ENCODE results near the gene ZC3H15. TPM values are rescaled to one million over a fixed set of nuclear protein-coding genes. Genes with fewer than 3 reads are reported as not detected.
"Not testable (repeated sequence)": the region's sequence is repeated elsewhere in the genome, so short reads cannot be mapped to it uniquely, and the experiment has no call there.

The ZC3H15 gene
- total RNA-seq, result 44.3 TPM

DNA sequence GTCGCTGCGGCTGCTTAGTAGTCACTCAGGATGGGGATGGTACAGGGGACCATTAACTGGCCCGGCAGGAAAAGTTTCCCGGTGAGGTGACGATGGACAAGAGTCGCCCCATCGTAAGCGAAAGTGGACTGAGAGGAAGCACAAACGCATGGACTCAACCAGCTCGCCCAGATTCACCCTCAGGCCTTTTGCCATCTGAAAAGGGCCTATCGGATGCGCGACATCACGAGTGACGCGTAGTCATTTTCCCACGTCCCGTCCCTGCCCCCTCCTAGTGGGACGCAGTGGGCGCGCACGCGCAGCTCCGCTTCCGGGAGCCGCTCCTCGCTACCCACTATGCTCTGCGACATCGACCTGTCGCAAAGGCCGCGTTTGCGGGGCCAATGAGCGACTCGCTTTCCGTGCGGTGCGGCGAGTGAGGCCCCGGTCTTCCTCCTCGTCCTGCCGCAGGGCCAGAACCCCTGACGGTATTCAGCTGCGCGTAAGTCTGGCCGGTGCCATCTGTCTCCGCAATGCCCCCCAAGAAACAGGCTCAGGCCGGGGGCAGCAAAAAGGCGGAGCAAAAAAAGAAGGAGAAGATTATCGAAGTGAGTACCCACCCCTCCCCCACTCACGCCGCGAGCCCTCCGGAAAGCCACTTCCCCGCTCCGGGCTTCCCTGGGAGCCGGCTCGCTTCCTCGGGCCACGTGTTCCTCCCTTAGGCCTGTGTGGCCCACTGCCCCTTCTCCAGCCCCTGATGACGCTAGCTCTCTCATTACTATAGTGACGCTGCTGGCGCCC is at the start of gene ZC3H15:
ZC3H15 (plus strand) TSS at position 390 of the 780 bp plus-strand sequence; CDS start at position 513, 123 bp downstream.
- DNase-seq (ENCODE audit: low spot score), result peak; percentile 98

DNA sequence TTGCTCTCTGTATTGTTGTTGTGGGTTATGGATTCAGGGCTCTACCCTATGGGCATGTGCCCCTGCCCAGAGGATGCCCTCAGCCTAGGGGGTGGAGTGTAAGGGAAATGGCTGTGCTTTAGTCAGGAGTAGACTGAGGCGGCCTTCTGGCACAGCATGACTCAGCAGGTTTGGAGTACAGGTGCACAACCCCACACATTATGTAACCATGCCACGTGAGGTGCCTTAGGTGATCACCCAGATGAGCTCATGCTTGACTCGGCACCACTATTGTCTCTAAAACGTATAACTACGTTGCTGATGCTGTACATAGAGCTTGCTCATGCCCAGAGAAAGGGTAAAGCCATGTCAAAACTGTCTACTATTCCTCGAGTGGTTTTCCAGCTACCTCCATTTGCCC is 48.3 kb upstream of the ZC3H15 start:
- DNase-seq (ENCODE audit: low spot score), result no peak

DNA sequence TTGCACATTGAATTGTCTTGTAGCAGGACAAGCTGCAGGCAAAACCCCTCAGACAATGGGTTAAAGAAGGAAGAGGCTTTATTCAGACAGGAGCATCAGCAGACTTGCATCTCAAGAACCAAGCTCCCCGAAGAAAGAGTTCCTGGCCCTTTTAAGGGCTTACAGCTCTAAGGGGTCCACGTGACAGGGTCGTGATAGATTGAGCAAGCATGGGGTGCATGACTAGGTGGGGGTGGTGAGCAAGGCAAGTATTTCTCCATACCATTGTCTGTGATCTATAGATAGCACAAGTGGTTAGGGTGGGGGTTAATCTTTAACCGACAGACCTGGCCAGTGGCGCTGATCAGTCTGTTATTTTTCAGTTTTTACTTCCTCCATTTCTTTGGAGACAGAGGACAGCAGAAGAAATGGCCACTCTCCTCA is 46.4 kb upstream of the ZC3H15 start:
- DNase-seq (ENCODE audit: low spot score), result peak; percentile 23

DNA sequence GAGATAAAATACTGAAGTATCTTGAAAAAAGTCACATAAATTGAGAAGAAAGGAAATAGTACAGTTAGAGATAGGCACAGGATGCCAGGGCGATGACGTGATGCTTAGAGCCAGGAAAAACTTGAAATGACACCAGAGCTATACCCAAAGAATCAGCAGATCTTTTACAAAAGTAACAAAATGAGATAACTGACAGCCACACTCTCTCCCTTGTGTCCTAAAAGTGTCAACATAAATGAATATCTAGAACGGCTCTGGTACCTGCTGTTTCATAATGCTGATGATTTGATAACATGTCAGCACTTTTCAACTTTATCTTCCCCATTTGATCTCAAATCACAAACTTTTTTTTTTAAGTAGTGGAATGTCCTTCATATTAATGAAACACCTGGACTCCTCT is 45.6 kb upstream of the ZC3H15 start:
- no peak for DNase-seq (ENCODE audit: low spot score)

DNA sequence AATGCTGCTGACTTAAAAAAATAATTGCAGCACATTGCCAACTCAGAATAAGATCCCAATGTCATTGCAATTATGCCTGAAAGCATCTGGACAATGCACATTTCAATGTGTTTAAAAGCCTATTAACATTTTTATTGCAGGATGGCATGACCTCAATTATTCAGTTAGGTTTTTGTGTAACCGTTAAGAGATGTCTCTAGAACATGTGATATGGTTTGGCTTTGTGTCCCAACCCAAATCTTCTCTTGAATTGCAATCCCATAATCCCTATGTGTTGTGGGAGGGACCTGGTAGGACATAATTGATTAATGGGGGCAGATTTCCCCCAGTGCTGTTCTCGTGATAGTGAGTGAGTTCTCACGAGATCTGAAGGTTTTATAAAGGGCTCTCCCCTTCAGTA is 43.2 kb upstream of the ZC3H15 start:
- no peak for DNase-seq (ENCODE audit: low spot score)

DNA sequence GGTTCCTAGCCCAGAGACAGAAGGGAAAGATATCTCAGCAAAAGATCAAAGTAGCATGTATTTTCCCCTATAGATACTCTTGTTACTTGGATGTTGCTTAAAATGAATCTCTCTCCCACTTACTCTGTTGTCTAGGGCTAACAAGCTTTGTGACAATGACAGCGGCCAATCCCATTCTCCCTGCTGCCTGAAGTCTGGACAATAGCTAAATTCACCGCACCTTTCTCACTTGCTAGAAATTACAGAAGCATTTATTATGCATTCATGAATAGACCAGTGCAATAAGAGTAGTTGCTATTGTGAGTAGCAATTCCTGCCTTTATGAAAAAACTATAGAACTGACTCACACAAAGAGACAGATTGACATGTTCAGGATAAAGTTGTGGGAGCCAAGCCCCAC is 42.2 kb upstream of the ZC3H15 start:
- no peak for DNase-seq (ENCODE audit: low spot score)

DNA sequence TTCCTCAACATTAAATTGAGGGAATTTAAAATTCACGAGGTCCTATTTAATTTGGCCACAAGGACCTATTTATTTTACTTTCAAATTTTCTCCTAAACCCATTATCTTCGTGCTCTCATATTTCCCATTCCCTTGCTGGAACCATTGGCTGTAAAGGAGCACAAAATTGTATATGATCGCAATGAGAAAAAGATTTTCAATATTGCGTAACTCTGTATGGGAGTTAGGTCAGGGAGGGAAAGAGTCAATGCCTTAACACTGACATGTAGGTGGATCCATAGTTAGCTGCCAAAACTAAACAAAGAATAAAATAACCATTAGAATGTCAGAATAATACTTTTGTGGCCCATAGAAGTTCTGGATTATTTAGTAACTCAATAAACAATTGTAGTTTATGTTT is 40.6 kb upstream of the ZC3H15 start:
- DNase-seq (ENCODE audit: low spot score), result no peak

DNA sequence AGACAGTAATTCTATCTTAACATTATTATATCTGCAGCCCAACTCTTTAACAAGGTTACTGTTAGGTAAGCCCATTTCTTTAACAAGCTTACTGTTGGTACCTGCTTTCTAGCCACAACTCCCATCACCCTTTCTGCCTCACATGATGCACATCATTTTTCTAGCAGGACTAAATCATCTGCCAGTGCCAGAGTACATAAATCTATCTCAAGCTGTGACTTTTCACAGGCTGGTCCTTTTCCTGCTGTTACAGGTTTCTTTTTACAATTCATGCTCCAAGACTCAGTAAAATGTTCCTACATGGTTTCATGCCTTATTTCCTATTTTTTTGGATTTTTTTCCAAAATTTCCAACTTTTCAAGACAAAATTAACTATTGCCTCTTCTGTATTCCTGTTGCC is 30.4 kb upstream of the ZC3H15 start:
- no peak for DNase-seq (ENCODE audit: low spot score)

DNA sequence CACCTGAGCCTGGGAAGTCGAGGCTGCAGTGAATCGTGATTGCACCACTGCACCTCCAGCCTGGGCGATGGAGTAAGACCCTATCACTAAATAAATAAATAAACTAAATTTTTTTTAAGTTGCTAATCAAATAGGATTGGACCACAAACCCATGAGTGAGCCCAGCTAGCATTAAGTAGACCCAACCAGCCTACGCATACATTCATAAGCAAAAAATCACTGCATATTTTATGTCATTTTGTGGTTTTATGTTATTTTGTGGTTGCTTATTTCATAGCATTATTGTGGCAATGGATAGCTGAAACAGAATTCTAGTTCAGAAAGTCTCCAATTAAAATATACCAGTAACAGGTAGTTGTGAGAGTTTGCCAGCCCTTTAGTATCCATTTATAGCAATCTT is 29.1 kb upstream of the ZC3H15 start:
- DNase-seq (ENCODE audit: low spot score), result no peak

DNA sequence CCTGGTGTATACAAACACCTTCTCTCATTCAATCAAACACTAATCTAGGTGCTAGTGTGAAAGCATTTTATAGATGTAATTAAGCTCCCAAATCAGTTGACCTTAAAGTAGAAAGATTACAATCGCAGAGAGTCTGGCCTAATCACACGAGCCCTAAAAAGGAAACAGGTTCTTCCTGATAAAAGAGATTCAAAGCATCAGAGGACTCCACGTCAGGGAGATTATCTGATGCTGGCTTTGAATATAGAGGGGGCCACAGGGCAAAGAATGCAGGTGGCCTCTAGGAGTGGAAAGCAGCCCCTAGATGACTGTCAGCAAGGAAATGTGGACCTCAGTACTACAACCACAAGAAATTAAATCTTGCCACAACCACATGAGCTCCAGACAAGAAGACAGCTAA is 28.2 kb upstream of the ZC3H15 start:
- DNase-seq (ENCODE audit: low spot score), result no peak

DNA sequence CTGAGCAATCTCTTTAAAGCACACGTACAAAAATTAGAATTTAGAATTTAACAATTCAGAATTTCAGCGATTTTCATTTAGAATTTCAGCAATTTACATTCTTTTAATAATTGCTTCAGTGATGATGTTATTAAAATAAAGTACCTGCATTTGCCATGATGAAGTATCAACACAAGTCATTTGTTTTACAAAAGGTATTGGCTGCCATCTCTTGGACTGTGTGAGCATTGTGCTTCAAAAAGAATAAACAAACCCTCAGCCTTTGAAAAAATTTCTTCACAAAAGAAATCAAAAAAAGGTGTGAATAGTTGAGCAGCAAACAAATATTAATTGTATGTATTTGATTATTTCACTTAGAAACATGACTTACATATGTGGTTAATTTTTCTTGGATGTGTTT is 27.1 kb upstream of the ZC3H15 start:
- no peak for DNase-seq (ENCODE audit: low spot score)

DNA sequence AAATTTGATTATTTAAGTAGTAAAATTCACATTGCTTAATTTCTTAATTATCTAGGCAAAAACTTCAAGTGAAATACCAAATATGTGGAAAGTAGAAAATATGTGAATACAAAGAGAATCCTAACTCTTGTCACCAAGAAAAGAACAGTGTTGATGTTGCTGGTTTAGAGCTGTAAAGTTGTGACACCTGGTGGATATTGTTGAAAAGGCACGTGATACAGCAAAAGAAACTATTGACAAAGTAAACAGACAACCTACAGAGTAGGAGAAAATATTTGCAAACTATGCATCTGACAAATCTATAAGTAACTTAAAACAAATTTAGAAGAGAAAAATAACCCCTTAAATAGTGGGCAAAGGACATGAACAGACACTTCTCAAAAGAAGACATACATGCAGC is 25.6 kb upstream of the ZC3H15 start:
- no peak for DNase-seq (ENCODE audit: low spot score)

DNA sequence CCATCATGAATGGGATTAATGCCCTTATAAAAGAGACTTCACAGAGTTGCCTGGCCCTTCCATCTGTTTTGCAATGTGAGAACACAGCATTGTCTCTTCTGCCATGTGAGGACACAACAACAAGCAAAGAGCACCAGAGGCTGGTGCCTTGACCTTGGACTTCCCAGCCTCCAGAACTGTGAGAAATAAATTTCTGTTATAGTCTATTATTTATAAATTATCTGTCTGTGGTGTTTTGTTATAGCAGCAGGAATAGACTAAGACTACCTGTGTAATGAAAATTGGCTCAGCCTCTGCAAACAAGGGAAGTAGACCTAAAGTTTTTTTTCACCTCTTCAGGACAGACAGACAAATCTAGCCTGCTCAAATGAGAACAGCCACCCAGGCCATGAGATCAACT is 19.3 kb upstream of the ZC3H15 start:
- no peak for DNase-seq (ENCODE audit: low spot score)

DNA sequence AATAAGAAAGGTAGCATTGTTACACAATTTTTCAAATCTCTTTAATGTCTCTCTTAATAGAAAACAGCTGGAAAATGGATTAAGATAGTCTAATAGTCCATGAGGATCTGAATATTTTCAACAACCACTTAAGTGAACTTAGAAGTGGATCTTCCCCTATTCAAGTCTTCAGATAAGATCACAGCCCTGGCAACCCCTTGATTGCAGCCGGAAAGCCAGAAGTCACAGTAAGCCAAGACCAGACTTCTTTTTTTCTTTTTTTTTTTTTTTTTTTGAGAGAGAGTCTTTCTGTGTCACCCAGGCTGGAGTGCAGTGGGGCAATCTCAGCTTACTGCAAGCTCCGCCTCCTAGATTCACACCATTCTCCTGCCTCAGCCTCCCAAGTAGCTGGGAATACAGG is 18.6 kb upstream of the ZC3H15 start:
- no peak for DNase-seq (ENCODE audit: low spot score)

DNA sequence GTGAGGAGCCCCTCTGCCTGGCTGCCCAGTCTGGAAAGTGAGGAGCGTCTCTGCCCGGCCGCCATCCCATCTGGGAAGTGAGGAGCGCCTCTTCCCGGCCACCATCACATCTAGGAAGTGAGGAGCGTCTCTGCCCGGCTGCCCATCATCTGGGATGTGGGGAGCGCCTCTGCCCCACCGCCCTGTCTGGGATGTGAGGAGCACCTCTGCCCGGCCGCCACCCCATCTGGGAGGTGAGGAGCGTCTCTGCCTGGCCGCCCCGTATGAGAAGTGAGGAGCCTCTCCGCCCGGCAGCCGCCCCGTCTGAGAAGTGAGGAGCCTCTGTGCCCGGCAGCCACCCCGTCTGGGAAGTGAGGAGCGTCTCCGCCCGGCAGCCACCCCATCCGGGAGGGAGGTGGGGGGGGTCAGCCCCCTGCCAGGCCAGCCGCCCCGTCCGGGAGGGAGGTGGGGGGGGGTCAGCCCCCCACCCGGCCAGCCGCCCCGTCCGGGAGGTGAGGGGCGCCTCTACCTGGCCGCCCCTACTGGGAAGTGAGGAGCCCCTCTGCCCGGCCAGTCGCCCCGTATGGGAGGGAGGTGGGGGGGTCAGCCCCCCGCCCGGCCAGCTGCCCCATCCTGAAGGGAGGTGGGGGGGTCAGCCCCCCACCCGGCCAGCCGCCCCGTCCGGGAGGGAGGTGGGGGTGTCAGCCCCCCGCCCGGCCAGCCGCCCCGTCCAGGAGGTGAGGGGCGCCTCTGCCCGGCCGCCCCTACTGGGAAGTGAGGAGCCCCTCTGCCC is 13.2 kb upstream of the ZC3H15 start:
- DNase-seq (ENCODE audit: low spot score), result not testable (repeated sequence)

DNA sequence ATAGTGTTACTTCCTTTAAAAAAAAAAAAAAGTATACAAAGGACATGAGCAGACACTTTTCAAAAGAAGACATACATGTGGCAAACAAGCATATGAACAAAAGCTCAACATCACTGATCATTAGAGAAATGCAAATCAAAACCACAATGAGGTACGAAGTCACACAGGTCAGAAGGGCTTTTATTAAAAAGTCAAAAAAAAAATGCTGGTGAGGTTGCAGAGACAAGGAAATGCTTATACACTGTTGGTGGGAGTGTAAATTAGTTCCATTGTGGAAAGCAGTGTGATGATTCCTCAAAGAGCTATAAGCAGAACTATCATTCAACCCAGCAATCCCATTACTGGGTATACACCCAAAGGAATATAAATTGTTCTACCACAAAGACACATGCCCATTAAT is 11.8 kb upstream of the ZC3H15 start:
- not testable (repeated sequence) for DNase-seq (ENCODE audit: low spot score)

DNA sequence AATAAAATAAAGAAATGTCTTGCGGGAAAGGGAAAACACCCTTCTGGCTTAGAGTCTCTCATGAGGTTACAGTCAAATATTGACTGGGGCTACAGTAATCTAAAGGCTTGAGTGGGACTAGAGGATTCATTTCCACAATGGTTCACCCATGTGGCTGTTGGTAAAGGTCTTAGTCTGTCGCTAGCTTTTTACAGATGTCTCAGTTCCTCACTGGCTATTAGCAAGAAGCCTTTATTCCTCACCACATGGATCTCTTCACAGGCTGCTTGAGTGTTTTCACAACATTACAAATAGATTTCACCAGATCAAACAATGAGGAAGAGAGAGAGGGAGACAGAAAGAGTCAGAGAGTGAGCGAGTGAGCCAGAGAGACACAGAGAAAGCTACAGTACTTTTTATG is 8.3 kb upstream of the ZC3H15 start:
- DNase-seq (ENCODE audit: low spot score), result no peak

DNA sequence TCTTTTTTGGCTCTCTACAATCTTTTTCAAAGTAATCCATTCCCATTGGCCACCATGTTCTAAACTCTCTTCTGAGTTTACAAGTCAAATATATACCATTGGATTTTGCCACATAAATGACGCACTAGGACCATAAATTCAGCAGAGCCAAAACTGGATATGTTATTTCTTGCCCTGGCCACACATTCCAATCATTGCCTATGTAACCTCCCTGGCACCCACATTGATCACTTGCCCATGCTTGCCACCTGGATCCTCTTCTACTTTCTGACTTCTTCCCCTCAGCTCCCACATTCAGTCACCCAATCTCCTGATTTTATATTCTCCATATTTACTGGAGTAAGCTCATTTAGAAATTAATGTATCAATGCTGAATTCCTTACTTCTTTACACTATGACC is 5.1 kb upstream of the ZC3H15 start:
- no peak for DNase-seq (ENCODE audit: low spot score)

DNA sequence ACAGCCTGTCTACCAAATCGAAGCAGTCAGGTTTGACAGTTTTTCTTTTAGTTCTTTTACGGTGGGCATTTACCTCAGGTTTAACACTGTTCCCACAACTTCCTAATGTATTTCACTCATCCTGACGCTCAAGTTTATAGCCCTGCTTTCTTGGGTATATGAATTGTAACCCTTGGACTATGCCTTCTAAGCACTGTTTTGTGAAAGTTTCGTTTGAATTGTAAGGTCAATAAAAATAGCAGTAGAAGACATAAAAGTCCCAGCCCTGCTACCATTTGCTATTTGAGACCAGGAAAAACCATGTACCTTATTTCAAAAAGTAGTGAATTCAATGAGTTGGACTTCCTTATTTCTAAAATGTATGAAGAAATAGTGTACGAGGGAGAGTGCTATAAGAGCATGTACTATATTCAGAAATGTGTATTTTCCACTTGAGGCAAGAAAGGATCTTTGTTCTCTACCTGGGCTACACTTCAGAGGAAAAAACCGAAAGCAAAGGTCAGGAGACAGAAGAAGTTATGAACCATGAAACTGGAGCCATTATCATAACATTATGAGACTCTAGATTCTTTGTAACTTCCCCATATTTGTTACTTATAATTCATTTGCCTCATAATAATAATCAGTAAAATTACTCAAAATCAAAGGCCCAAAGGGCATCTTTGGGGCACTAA is 1.9 kb upstream of the ZC3H15 start:
- no peak for DNase-seq (ENCODE audit: low spot score)

DNA sequence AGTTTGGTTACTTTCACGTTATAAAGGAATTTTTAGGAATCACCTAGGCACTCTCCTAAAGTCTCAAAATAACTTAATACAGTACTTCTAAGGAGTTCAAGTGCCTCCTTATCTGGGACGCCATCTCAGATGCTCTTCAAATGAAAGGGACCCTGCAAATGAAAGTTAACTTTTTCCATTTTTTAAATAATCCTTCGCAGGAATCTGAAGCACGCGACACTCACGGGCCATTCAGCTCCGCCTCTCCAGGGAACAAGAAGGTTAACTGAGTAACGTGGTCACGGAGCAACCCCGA is 537 bp upstream of the ZC3H15 start:
- no peak for DNase-seq (ENCODE audit: low spot score)

DNA sequence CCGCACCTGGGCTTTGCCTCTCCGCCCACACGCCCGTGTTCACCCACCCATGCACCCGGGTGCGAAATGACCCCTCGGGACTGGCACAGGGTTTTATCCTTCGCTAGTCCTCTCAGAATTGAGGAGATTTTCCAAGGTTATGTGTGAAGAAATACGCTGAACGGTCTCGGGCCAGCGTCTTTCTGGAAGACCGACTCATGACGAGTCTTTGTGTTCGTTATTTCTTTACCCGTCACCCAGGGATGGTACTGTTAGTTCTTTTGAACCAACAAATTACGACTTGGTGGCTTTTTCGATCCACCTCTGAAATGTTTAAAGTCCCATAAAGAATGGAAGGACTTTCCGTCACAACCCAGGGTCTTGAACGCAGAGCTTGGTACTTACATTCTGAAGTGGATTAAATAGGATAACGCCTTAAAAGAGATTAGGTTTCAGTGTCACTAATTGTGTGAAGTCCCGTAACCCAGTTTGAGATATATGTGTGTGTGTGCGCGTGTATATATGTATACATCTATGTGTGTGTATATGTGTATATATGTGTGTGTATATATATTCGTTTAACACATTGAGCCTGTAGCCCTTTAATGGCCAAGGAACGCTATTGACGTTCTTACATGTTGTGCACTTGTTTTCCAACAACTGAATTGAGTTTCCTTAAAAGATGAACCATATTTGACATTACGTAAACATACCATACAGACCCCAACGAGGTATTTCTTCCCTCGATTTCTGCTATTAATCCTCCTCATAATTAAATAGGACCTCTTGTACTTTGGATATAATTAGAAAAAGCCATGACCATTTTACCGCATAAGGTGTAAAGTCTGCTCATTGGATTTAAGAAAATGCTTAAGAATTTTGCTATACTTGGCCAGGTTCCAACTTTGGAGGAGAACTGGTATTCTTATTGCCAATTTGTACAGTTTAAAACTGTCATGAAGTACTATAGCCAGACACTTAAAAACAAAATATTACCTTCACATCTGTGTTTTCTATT is 889 bp downstream of the ZC3H15 start:
- no peak for DNase-seq (ENCODE audit: low spot score)
